Measurements from ENCODE around the gene CNN3. TPM values are rescaled to one million over a fixed set of nuclear protein-coding genes. Genes with fewer than 3 reads are reported as not detected.

CNN3 gene
- total and polyA plus RNA-seq, 2 of the 4 experiments (the other 2 are of a cell fraction) = 249 to 552 TPM

GRCh38 chr1:94929351-94930217 lies 2.7 kb upstream of the CNN3 start (continued):
- TF ChIP-seq RFX5 (IDR thresholded peaks at IDR 0.05; ENCODE audit: low read depth, low read length) = no peak
- no peak for TF ChIP-seq MAFK (IDR thresholded peaks at IDR 0.05; ENCODE audit: low read depth, low read length)

- Histone ChIP-seq H3K79me1 (ENCODE audit: low read depth in 1 of 2, low read length in 2 of 2) (peaks cover 4 to 37% of the 10 kb centered on the region in 2 experiments; a peak in 2 of 4 replicates), H3K27ac (ENCODE audit: insufficient read depth, low read length) (peak overlapping the region; percentile 87; the same call in 1 of the 2 replicates), H3K4me2 (ENCODE audit: low read depth, low read length) (peak overlapping the region; percentile 95), H3K4ac (ENCODE audit: low read depth, low read length) (peak overlapping the region; percentile 83), H3K9me3 (ENCODE audit: control insufficient read depth, insufficient read depth, low read length) (no peaks in the 10 kb centered on the region), H2AK9ac (replicated peaks; ENCODE audit: low read depth, low read length, poor library complexity) (peak overlapping the region; percentile 57), H2BK120ac (ENCODE audit: low read depth, low read length) (peak overlapping the region; percentile 48; the same call in 1 of the 2 replicates), H4K91ac (ENCODE audit: insufficient read depth, low read depth, low read length) (0 out of 2 replicates have a peak overlapping the region, but pooled peaks have one; percentile 13), H2BK20ac (ENCODE audit: low read depth, low read length) (peak overlapping the region; percentile 37; the same call in 1 of the 2 replicates), H2AFZ (replicated peaks; ENCODE audit: low read length, poor library complexity) (peak overlapping the region; percentile 27), H3K14ac (replicated peaks; ENCODE audit: low read depth, low read length) (peak overlapping the region; percentile 68), H2AK5ac (ENCODE audit: low read depth, low read length) (peak overlapping the region; percentile 64), H3K9me1 (ENCODE audit: insufficient read depth, low read length) (peaks cover 11% of the 10 kb centered on the region; the same call in 1 of the 2 replicates), H4K8ac (ENCODE audit: low read depth in 2 of 2, low read length in 2 of 2) (peak overlapping the region in 1 of 2 experiments; percentile 71; a peak in 1 of 4 replicates), H2BK5ac (ENCODE audit: low read depth, low read length, poor library complexity, severe bottlenecking) (no peak overlapping the region), H4K20me1 (ENCODE audit: insufficient read depth, low read length) (peaks cover 23% of the 10 kb centered on the region), H3K4me3 (ENCODE audit: insufficient read depth, low read depth, low read length) (no peak overlapping the region), H4K5ac (ENCODE audit: low read depth, low read length) (peak overlapping the region; percentile 31), H3K36me3 (ENCODE audit: control insufficient read depth, insufficient read depth, low read length) (peaks cover 4% of the 10 kb centered on the region; the same call in 1 of the 2 replicates), H3K18ac (ENCODE audit: low read depth, low read length) (0 out of 2 replicates have a peak overlapping the region, but pooled peaks have one; percentile 6), H3K27me3 (ENCODE audit: control insufficient read depth, insufficient read depth, low read length) (no peaks in the 10 kb centered on the region), H3K4me1 (ENCODE audit: control insufficient read depth, insufficient read depth, low read length) (peaks cover 18% of the 10 kb centered on the region), H3K23ac (ENCODE audit: low read depth, low read length) (peak overlapping the region; percentile 55), H3K56ac (ENCODE audit: extremely low read depth, insufficient read depth, low read length) (no peak overlapping the region), H2BK15ac (ENCODE audit: low read depth, low read length) (peak overlapping the region; percentile 16; the same call in 1 of the 3 replicates), H3K9ac (ENCODE audit: low read depth, low read length) (peak overlapping the region; percentile 80)
- BruUV-seq (replicated peaks) = no TSS peak
- POLR2A ChIA-PET (ENCODE audit: unreplicated experiment) = no interaction called here
- dilution Hi-C loops (cut with HindIII; ENCODE audit: low sequenced_read_pairs, unreplicated experiment) (no loop called here), in situ Hi-C loops (cut with MboI; ENCODE audit: low sequenced_read_pairs) (no loop called here), intact Hi-C loops (cut with micrococcal nuclease) (loop anchor here (10.0 kb wide), 1 partner anchor 306 kb away; the partner anchor contains the start of gene RWDD3)
- DNase-seq = no peak
- WGBS, 2 experiments (ENCODE audit: extremely low coverage in 2 of 2, insufficient read length in 1 of 2) = 90% methylated on average over 2 of the region's 7 CpGs; no CpG with 5 or more reads in 1 of the 2 experiments
- CTCF ChIA-PET = interaction anchor here (1.1 to 1.2 kb wide), 2 partner anchors 73 to 113 kb away, joined by 3 to 7 read pairs; no protein-coding TSS in a partner anchor
- ATAC-seq (ENCODE audit: low read depth) = no peak
- TF ChIP-seq RAD21 (IDR thresholded peaks at IDR 0.05; ENCODE audit: low read length) = no peak
- TF ChIP-seq ELK1 (IDR thresholded peaks at IDR 0.05; ENCODE audit: borderline replicate concordance, low read depth, low read length) = no peak
- no peak for TF ChIP-seq RCOR1 (IDR thresholded peaks at IDR 0.05; ENCODE audit: insufficient replicate concordance, low read length)
- no peak for TF ChIP-seq MAFK (IDR thresholded peaks at IDR 0.05; ENCODE audit: low read depth, low read length)
- no peak for TF ChIP-seq BHLHE40 (IDR thresholded peaks at IDR 0.05; ENCODE audit: low read depth, low read length)
- TF ChIP-seq RFX5 (IDR thresholded peaks at IDR 0.05; ENCODE audit: low read depth, low read length) = no peak
- TF ChIP-seq POLR2A (IDR thresholded peaks at IDR 0.05; ENCODE audit: low read depth, low read length) = no peak
- no peak for TF ChIP-seq NFE2L2 (IDR thresholded peaks at IDR 0.05; ENCODE audit: low read depth, low read length)
- no peak for TF ChIP-seq MAZ (IDR thresholded peaks at IDR 0.05; ENCODE audit: borderline replicate concordance, low read depth, low read length)
- no peak for TF ChIP-seq CTCF (conservative IDR thresholded peaks at IDR 0.05; ENCODE audit: low read depth, low read length)
- no peak for TF ChIP-seq CHD1 (IDR thresholded peaks at IDR 0.05; ENCODE audit: low read depth, low read length)
These were observed 1.5 kb upstream of the CNN3 start for GRCh38 chr1:94928293-94928939.

Data from IMR-90 (cell line).